ENCODE results near the gene RFWD3. TPM values are rescaled to one million over a fixed set of nuclear protein-coding genes. Genes with fewer than 3 reads are reported as not detected.

RFWD3 gene
- total and polyA plus RNA-seq, 2 of the 13 experiments (the other 11 are each of a cell fraction or from before 2014, with no cell fraction given), result 23.4 to 62.6 TPM

DNA sequence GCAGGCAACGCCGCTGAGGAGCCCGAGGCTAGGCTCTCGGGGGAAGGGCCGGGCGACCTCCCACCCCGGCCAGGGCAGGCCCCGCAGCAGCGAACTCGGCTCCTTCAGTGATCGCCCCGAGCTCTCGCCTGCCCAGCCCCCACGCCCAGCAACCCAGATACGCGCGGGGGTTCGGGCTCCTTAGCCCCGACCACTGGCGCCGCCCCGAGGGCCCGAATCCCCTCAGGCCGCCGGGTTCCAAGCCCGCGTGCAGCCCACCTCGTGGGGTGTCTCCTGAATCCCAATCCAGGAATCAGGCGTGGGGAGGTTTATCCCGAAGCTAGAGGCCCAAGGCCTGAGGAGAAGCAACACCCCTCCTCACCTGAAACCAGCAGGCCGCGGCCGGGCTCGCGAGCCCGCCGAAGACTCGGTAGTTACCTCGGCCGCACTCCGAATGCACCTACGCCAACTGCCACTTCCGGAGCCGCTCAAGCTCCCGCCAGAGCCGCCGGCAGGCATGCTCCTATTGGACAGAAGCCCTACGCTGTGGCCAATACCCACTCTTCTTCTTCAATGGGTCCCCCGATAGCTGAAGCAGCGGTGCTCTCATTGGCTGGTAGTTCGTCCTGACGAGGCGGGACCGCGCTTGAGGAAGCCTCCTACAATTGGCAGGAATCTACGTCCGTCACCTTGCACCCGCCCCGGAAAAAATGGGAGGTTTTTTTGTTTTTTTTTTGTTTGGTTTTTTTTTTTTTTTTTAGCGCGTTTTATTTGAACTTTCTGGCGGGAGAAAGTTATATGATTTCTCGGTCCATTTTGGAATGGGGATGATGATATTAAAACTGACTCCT lies at the start of gene RFWD3 (continued):
- TF ChIP-seq, protein P1, sequence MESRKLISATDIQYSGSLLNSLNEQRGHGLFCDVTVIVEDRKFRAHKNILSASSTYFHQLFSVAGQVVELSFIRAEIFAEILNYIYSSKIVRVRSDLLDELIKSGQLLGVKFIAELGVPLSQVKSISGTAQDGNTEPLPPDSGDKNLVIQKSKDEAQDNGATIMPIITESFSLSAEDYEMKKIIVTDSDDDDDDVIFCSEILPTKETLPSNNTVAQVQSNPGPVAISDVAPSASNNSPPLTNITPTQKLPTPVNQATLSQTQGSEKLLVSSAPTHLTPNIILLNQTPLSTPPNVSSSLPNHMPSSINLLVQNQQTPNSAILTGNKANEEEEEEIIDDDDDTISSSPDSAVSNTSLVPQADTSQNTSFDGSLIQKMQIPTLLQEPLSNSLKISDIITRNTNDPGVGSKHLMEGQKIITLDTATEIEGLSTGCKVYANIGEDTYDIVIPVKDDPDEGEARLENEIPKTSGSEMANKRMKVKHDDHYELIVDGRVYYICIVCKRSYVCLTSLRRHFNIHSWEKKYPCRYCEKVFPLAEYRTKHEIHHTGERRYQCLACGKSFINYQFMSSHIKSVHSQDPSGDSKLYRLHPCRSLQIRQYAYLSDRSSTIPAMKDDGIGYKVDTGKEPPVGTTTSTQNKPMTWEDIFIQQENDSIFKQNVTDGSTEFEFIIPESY (CRISPR knock-in tag; IDR thresholded peaks at IDR 0.05), result 0 out of 2 replicates have a peak, but pooled peaks have one; percentile 14
- 0 out of 2 replicates have a peak, but pooled peaks have one; percentile 29 for TF ChIP-seq ZNF737 (CRISPR knock-in tag; IDR thresholded peaks at IDR 0.05; ENCODE audit: borderline replicate concordance)
- peak; percentile 79 for TF ChIP-seq AGO1 (IDR thresholded peaks at IDR 0.05; ENCODE audit: low read depth, low read length, poor library complexity, severe bottlenecking)
- TF ChIP-seq, protein P2, sequence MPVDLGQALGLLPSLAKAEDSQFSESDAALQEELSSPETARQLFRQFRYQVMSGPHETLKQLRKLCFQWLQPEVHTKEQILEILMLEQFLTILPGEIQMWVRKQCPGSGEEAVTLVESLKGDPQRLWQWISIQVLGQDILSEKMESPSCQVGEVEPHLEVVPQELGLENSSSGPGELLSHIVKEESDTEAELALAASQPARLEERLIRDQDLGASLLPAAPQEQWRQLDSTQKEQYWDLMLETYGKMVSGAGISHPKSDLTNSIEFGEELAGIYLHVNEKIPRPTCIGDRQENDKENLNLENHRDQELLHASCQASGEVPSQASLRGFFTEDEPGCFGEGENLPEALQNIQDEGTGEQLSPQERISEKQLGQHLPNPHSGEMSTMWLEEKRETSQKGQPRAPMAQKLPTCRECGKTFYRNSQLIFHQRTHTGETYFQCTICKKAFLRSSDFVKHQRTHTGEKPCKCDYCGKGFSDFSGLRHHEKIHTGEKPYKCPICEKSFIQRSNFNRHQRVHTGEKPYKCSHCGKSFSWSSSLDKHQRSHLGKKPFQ (CRISPR knock-in tag; IDR thresholded peaks at IDR 0.05; ENCODE audit: insufficient replicate concordance), result no peak
- TF ChIP-seq, protein P3, sequence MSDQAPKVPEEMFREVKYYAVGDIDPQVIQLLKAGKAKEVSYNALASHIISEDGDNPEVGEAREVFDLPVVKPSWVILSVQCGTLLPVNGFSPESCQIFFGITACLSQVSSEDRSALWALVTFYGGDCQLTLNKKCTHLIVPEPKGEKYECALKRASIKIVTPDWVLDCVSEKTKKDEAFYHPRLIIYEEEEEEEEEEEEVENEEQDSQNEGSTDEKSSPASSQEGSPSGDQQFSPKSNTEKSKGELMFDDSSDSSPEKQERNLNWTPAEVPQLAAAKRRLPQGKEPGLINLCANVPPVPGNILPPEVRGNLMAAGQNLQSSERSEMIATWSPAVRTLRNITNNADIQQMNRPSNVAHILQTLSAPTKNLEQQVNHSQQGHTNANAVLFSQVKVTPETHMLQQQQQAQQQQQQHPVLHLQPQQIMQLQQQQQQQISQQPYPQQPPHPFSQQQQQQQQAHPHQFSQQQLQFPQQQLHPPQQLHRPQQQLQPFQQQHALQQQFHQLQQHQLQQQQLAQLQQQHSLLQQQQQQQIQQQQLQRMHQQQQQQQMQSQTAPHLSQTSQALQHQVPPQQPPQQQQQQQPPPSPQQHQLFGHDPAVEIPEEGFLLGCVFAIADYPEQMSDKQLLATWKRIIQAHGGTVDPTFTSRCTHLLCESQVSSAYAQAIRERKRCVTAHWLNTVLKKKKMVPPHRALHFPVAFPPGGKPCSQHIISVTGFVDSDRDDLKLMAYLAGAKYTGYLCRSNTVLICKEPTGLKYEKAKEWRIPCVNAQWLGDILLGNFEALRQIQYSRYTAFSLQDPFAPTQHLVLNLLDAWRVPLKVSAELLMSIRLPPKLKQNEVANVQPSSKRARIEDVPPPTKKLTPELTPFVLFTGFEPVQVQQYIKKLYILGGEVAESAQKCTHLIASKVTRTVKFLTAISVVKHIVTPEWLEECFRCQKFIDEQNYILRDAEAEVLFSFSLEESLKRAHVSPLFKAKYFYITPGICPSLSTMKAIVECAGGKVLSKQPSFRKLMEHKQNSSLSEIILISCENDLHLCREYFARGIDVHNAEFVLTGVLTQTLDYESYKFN (CRISPR knock-in tag; conservative IDR thresholded peaks at IDR 0.05), result peak; percentile 46; the same call in 1 of the 2 replicates
- TF ChIP-seq EHMT2 (IDR thresholded peaks at IDR 0.05; ENCODE audit: borderline replicate concordance, low read depth, low read length), result no peak
- peak; percentile 83; the same call in 1 of the 2 replicates for TF ChIP-seq SALL1 (CRISPR knock-in tag; IDR thresholded peaks at IDR 0.05)
- TF ChIP-seq DNMT1 (CRISPR knock-in tag; IDR thresholded peaks at IDR 0.05), result no peak
- TF ChIP-seq, protein P4, sequence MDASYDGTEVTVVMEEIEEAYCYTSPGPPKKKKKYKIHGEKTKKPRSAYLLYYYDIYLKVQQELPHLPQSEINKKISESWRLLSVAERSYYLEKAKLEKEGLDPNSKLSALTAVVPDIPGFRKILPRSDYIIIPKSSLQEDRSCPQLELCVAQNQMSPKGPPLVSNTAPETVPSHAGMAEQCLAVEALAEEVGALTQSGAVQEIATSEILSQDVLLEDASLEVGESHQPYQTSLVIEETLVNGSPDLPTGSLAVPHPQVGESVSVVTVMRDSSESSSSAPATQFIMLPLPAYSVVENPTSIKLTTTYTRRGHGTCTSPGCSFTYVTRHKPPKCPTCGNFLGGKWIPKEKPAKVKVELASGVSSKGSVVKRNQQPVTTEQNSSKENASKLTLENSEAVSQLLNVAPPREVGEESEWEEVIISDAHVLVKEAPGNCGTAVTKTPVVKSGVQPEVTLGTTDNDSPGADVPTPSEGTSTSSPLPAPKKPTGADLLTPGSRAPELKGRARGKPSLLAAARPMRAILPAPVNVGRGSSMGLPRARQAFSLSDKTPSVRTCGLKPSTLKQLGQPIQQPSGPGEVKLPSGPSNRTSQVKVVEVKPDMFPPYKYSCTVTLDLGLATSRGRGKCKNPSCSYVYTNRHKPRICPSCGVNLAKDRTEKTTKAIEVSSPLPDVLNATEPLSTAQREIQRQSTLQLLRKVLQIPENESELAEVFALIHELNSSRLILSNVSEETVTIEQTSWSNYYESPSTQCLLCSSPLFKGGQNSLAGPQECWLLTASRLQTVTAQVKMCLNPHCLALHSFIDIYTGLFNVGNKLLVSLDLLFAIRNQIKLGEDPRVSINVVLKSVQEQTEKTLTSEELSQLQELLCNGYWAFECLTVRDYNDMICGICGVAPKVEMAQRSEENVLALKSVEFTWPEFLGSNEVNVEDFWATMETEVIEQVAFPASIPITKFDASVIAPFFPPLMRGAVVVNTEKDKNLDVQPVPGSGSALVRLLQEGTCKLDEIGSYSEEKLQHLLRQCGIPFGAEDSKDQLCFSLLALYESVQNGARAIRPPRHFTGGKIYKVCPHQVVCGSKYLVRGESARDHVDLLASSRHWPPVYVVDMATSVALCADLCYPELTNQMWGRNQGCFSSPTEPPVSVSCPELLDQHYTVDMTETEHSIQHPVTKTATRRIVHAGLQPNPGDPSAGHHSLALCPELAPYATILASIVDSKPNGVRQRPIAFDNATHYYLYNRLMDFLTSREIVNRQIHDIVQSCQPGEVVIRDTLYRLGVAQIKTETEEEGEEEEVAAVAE (CRISPR knock-in tag; IDR thresholded peaks at IDR 0.05; ENCODE audit: borderline replicate concordance), result peak; percentile 100
- TF ChIP-seq ZNF33B (CRISPR knock-in tag; IDR thresholded peaks at IDR 0.05), result peak; percentile 72; the same call in 1 of the 2 replicates
- TF ChIP-seq, protein P5, sequence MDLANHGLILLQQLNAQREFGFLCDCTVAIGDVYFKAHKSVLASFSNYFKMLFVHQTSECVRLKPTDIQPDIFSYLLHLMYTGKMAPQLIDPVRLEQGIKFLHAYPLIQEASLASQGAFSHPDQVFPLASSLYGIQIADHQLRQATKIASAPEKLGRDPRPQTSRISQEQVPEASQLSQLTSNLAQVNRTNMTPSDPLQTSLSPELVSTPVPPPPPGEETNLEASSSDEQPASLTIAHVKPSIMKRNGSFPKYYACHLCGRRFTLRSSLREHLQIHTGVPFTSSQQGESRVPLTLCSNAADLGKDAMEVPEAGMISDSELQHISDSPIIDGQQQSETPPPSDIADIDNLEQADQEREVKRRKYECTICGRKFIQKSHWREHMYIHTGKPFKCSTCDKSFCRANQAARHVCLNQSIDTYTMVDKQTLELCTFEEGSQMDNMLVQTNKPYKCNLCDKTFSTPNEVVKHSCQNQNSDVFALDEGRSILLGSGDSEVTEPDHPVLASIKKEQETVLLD (CRISPR knock-in tag; IDR thresholded peaks at IDR 0.05; ENCODE audit: low read depth), result 0 out of 2 replicates have a peak, but pooled peaks have one; percentile 36

Measured in HepG2 (cell line).